SHP77 (cell line): ENCODE measurements around the gene TEX13A.
A peak's percentile ranks its signal among the peaks of the same experiment; 100 is the strongest.
"Not testable (repeated sequence)": the region's sequence is repeated elsewhere in the genome, so short reads cannot be mapped to it uniquely, and the experiment has no call there.

Experiments used
- DNase-seq, 2 experiments: peaks; one replicate each; lab custom pipeline; 2025; lab: John Stamatoyannopoulos, UW

TEX13A gene

GRCh38 chrX:105220636-105221035 lies at the start of gene TEX13A:
TEX13A (minus strand) TSS chrX:105220694; CDS start chrX:105220397, 297 bp downstream.
- DNase-seq, result no peak

DNA sequence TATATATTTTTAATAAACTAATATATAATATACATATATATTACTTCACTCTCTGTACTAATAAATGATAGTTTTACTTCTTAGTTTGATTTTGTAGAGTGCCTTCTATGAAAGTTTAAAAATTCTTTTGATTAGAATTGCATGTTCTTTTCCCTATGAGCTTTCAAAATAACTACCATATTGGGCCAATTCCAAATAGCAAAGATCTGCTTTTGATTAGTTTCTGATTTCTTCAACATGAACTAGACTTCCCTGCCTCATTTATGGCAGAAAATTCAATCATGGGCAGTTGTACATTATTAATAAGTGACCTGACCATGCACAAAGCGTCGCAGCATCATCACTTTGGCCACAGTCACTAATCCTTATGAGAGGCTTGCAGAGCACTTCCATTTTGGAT lies 48.9 kb upstream of the TEX13A start:
- no peak for DNase-seq

DNA sequence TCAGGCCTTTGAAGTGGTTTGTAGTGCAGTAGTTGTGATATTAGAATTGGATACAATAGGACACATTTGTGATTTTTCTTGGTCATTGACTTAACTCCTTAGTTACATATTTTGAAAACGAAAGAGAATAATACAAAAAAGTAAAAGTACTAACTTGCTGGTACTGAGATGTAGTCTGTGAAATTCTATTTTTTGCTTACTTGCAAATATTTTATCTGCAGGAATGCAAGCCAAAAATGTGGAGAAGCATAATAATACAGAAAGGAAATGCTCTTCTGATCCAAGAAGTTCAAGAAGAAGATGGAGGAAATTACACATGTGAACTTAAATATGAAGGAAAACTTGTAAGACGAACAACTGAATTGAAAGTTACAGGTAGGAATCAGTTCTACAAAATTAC lies 46.7 kb upstream of the TEX13A start:
- DNase-seq, result no peak

DNA sequence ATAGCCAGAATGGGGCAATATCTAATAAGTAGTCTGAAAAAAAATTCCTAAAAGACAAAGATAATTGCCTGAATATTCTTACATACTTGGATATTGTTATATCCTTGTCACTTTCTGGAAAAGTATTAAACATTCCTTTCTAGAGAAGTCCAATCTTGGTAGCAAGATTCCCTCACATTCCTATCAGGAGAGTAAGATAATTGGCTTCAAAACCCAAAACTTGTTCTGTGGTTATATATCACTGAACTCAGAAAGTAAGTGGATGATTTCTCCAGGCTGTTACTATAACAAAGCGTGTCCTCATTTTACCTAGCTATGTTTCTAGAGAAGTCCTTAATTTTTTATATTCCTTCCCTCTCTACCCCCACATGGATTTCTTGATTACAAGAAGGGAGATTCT lies 46.0 kb upstream of the TEX13A start:
- DNase-seq, result no peak

- no peak for DNase-seq
These were observed 44.6 kb upstream of the TEX13A start for GRCh38 chrX:105265093-105265492.

DNA sequence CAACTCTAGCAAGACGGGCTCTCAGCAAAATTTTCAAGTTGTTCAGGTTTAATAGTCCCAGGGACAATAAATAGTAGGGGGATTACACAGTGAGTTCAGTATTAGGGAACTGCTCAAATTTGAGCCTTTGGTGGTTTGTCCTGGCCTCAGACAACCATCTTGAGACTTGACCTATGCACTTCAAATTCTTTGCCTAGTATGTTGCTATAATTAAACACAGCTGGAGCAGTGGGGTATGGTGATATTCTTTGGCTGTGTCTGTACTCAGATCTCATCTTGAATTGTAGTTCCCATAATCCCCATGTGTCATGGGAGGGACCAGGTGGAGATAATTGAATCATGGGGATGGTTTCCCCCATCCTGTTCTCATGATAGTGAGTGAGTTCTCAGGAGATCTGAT lies 43.3 kb upstream of the TEX13A start:
- DNase-seq, result no peak

GRCh38 chrX:105263171-105263570 lies 42.7 kb upstream of the TEX13A start:
- no peak for DNase-seq

DNA sequence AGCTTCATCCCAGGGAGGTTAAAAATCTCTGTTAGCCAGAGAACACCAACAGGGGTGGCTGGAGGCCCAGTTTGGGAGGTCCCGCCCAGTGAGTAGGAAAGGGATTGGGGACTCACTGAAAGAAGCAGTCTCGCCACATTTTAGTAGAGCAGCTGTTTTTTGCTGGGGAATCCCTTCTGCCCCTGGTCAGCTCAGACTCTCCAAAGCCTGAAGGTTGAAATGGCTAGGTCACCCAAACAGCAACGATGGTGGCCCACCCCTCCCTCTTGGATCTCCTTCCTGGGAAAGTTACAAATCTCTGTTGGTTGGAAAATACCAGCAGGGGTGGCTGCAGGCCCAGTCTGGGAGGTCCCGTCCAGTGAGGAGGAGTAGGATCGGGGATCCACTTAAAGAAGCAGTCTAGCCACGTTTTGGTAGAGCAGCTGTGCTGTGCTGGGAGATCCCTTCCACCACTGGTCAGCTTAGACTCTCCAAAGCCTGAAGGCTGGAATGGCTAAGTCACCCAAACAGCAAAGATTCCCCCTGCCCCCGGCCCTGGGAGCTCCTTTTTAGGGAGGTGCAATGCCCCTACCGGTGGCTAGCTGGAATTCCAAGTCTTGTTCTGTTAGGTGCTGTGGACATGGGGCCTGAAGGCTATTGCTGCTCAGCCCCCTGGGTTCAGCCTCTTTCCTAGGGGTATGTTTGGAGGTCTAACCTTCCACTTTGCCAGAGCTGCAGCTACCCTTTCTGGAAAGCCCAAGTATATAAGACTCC lies 40.0 kb upstream of the TEX13A start:
- no peak for DNase-seq

DNA sequence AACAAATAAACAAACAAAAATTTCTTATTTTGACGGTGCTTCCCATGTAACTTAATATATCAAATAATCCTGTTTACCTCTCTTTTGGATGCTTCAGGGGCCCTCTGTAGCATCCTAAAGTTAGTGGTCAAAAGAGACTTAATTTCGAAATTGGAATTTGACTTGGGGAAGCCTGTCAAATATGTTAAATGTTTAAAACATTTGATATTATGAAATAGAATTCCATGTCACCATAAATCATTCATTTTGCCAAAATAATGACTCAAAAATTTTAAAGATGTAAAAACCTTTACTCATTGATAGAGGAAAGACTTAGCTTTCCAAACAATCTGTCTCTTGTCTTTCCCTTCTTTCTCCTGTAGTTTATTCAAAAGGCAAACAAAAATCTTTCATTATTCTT lies 20.6 kb upstream of the TEX13A start:
- no peak for DNase-seq

- DNase-seq, result not testable (repeated sequence)
These were observed 16.9 kb upstream of the TEX13A start for GRCh38 chrX:105237407-105237806.

- no peak for DNase-seq
These were observed 8.7 kb upstream of the TEX13A start for GRCh38 chrX:105229146-105229545.

DNA sequence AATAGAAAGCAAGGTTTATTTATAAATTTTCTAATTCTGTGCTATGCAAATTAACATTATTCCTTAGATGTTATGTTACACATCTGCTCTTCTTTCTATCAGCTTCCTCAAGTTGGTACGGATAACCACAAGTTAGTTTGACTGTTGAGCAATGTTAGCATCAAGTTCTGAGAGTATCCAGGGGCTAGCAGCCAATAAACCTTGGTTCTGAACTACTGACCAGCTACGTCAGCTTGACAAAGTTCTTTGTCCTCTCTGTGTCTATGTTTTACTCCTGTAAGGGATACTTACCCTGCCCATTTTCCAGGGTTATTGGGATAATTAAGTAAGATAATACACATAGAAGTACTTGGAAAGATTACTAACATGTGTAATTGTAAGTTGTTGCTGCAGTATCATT lies 8.1 kb upstream of the TEX13A start:
- no peak for DNase-seq

DNA sequence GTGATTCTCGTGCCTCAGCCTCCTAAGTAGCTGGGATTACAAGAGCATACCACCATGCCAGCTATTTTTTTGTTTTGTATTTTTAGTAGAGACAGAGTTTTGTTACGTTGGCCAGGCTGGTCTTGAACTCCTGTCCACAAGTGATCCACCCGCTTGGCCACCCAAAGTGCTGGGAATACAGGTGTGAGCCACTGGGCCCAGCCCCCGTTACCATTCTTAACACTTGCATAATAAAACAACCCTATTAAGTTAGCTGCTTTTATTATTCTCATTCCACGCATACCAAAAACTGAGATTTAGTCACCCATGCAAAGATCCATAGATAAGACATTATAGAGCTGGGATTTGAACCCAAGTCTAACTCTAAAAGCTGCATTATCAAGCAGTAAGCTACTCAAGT lies 6.0 kb upstream of the TEX13A start:
- DNase-seq, result no peak

- no peak for DNase-seq
These were observed 880 bp upstream of the TEX13A start for GRCh38 chrX:105221374-105221773.

GRCh38 chrX:105219454-105220401 lies 766 bp downstream of the TEX13A start:
- no peak for DNase-seq

GRCh38 chrX:105211066-105211575 lies 9.4 kb downstream of the TEX13A start:
- no peak for DNase-seq

GRCh38 chrX:105210258-105210657 lies 10.2 kb downstream of the TEX13A start:
- no peak for DNase-seq

- no peak for DNase-seq
These were observed 11.1 kb downstream of the TEX13A start for GRCh38 chrX:105209406-105209805.

- peak in 1 of 2 experiments; percentile 5 for DNase-seq
These were observed 28.6 kb downstream of the TEX13A start for GRCh38 chrX:105191878-105192277.

- peak in 1 of 2 experiments; percentile 1 for DNase-seq
These were observed 30.1 kb downstream of the TEX13A start for GRCh38 chrX:105190252-105190853.

DNA sequence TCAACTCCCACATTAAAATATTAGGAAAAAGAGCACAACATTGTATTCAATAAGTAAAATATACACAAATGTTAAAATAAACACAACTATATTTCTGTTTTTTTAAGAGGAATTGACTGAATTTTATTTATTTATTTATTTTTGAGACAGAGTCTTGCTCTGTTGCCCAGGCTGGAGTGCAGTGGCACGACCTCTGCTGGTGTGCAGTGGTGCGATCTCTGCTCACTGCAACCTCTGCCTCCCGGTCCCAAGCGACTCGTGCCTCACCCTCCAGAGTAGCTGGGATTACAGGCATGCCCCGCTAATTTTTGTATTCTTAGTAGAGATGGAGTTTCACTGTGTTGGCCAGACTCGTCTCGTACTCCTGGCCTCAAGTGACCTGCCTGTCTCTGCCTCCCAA lies 31.4 kb downstream of the TEX13A start:
- no peak for DNase-seq

DNA sequence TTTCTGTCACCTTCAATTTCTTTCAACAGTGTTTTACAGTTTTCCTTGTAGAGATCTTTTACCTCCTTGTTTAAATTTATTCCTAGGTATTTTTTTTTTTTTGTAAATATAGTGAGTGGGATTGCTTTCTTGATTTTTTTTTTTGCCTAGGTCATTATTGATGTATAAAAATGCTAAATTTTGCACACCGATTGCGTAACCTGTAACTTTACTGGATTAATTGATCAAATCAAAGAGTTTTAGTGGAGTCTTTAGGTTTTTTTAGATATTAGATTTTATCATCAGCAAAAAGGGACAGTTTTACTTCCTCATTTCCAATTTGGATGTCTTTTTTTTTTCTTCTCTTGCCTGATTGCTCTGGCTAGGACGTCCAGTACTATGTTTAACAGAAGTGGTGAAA lies 40.9 kb downstream of the TEX13A start:
- no peak for DNase-seq
